NOMO-1 (cell line): ENCODE results near the gene AADACL3.

Source experiments
- DNase-seq, 2 experiments: peaks; one replicate each; lab custom pipeline; 2025; ENCODE audit not compliant: unreplicated experiment in 2 of 2; lab: John Stamatoyannopoulos, UW

Gene AADACL3

DNA sequence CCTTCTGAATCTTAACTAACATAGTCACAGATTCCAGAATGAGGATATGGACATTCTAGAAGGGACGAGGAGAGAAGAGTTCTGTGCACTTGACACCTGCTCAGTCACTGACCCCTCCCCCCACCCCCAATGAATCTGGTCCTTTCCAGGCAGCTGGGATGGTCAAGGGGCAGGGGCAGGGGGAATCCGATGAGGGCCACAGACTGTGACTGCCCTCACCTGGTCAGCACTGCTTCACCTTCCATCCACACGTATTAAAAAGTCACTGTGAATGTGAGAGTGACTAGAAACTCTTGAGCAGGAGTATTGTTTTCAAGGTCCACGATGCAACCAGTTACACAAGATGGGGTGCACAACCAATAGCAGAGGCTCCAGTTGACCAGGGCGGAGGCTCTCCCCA lies 48.1 kb downstream of the AADACL3 start:
- no peak for DNase-seq

DNA sequence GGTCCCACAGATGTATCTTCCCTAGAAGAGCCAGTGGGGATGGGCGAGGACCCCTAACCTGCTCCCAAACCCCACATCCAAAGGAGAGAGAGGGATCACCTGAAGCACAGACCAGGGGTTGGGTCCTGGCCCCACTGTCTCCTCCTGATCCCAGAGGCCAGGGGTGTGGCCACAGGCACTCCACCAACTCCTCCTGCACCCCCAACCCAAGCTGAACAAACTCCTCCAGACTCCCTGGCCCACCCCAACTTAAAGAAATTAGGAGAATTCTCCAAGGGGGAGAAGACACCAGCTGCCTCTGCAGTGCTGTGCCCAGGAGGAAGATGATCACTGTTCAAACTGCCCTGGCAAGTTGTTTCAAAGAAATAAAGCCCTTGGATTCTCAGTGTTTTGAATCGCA lies 53.1 kb downstream of the AADACL3 start:
- no peak for DNase-seq

DNA sequence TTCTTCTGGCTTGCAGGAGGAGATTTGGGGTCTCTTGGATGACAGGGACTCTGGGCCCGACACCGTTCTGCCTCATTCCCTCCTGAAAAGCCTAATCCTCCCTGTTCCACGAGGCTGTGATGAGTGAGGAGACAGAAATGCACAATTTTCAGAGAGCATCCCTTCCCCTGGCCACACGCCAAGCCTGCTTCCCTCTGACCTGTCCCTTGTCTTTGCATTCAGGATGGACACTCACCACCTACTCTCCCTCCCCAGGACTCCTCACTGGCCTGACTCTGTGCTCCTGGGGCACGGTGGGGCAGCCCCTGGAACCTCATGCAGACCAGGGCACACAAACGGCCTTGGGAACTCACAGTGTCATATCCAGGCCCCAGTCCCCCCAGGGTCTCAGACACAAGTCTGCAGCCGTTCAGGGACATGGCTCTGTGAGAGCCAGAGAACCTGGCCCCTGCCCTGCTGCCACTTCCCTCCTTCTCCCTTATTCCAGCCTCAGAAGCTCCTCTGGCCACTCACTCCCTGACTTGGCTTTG lies 54.1 kb downstream of the AADACL3 start:
- DNase-seq: no peak

DNA sequence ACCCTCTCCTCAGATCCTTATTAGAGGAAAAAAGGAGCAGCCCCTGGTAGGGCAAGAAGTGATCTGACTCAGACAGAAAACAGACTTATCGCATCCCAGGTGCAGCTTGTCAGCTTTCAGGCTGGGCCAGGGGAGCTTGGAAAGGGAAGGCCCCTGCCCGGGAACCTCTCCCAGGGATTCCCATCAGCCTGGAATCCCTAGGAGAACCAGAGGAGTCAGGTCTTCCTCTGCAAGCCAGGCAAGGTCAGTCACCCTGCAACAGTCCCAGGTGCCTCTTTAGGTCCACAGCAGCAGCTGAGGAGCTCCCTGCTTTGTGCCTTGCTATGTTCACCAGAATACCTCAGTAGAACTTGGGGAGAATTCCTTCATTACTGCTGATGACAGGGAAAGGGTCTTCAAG lies 54.7 kb downstream of the AADACL3 start:
- no peak for DNase-seq

DNA sequence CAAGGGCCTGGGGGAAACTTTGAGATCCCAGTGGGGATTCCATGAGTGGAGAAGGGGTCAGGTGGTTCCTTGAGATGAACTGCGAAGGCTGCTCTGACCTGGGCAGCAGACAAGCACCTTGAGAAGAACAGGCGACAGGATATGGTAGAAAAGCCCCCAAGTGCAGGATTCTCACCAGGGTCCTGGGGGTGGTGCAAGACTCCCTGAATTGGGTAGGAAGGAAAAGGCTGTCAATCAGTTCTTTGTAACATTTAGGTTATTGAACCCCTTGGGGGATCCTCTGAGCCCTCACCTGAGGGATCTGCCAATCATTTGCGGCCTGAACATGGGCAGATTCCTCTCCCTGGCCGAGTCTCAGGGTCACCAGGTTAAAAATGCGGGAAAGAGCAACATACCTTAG lies 55.3 kb downstream of the AADACL3 start:
- no peak for DNase-seq

DNA sequence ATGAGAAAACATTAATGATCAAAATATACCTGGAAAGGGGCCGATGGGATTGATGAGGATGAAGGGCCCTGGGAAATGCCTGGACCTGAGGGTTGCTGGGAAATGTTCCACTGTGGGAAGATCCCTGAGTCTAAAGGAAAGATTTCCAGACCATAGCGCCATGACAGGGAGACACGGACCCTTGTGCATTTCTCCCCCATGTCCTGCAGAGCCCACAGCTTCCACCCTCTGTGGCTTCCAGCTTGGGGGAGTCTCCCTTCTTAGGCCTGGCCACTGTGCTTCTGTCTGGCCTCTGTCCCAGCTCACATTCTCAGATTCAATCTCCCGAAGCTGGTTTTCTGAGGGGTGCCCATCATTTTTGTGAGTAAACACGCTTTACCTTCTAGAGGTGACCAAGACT lies 56.6 kb downstream of the AADACL3 start:
- no peak for DNase-seq

DNA sequence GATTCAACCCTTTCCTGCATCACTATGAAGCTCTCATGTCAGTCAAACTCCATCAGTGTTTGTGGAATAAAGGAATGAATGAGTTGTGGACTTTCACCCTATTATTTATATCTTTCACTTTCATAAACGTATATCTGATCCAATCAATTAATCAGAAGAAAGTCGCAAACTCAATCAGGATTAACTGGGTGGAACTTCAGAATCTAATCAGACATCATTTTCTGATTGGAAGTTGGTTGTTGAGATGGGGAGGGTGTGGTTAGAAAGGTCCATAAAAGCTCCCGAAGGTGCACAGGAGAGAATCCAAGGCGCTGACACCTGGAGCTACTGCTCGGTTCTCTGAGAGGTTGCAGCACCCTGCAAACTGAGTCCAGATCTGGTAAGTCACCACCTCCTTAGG lies 57.5 kb downstream of the AADACL3 start, which contains the start of gene PRAMEF12:
PRAMEF12 (plus strand) TSS at position 301 of the 400 bp plus-strand sequence. CDS start 1,130 bp downstream, outside the sequence.
- DNase-seq: no peak

DNA sequence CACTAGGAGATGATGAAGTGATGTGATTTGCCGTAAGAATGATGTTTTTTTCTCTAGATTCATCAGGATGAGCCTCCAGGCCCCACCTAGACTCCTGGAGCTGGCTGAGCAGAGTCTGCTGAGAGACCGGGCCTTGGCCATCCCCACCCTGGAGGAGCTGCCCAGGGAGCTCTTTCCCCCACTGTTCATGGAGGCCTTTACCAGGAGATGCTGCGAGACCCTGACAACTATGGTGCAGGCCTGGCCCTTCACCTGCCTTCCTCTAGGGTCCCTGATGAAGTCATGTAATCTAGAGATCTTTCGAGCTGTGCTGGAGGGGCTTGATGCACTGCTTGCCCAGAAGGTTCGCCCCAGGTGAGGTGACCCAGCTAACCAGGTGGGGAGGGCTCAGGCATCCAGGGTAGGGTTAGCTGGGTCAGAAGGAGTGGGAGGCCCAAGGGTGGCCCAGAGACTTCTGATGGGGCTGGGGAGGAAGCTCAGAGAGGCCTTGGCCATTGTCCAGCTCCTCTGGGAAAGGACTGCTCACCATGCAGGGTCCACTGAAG lies 59.0 kb downstream of the AADACL3 start:
- no peak for DNase-seq

DNA sequence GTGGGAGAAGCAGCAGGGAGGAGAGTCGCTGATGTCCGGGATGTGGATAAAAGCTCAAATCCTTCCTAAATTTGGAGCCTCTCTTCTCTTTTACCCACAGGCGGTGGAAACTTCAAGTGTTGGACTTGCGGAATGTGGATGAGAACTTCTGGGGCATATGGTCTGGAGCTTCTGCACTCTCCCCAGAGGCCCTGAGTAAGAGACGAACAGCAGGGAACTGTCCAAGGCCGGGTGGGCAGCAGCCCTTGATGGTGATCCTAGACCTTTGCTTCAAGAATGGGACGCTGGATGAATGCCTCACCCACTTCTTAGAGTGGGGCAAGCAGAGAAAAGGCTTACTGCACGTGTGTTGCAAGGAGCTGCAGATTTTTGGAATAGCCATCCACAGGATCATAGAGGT lies 59.5 kb downstream of the AADACL3 start:
- DNase-seq: no peak

DNA sequence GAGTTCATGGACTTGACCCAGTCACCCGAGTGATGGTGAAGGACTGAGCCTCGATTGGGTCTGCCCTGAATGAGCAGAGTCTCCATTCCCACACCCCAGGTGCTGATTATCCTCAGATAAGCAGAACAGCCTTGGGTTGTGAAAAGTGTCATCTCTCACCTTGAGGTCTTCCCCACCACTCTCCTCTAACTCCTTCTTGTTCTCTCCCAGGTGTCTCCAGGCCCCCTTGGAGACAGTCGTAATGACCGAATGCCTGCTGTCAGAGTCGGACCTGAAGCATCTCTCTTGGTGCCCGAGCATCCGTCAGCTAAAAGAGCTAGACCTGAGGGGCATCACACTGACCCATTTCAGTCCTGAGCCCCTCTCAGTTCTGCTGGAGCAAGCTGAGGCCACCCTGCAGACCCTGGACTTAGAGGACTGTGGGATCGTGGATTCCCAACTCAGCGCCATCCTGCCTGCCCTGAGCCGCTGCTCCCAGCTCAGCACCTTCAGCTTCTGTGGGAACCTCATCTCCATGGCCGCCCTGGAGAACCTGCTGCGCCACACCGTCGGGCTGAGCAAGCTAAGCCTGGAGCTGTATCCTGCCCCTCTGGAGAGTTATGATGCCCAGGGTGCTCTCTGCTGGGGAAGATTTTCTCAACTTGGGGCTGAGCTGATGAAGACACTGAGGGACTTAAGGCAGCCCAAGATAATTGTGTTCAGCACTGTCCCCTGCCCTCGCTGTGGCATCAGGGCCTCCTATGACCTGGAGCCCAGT lies 61.1 kb downstream of the AADACL3 start:
- no peak for DNase-seq
